Keratinocyte (primary cell): ENCODE results near the gene VKORC1. TPM values are rescaled to one million over a fixed set of nuclear protein-coding genes. Genes with fewer than 3 reads are reported as not detected.

Experiments used
- DNase-seq: peaks from one replicate; pipeline ENCODE4 v3.0.0-alpha.2; 2011; ENCODE audit warnings: low read depth, missing footprints, low spot score
- FAIRE-seq: peaks from 2 replicates; lab custom pipeline; 2011; peaks lifted over from hg19 to GRCh38; lab: Jason Lieb, UNC
- H2AFZ ChIP-seq: 2 replicates; pipeline ENCODE4 v1.6.0; 2012; ENCODE audit warnings: low read length, control low read depth, inconsistent platforms; ENCODE audit not compliant: control insufficient read depth
- H3K27ac ChIP-seq: 2 replicates; pipeline ENCODE4 v1.5.1; 2011; ENCODE audit warnings: low read length; ENCODE audit not compliant: control insufficient read depth, insufficient read depth
- H3K27me3 ChIP-seq: 3 replicates; pipeline ENCODE4 v1.6.0; 2011; ENCODE audit warnings: low read length; ENCODE audit not compliant: control insufficient read depth, insufficient read depth; ENCODE audit errors: extremely low read depth
- H3K36me3 ChIP-seq, 2 experiments: 2 replicates in 1 of 2; 3 replicates in 1 of 2; pipeline ENCODE4 v1.5.1; 2011; ENCODE audit warnings: low read length in 2 of 2, mild to moderate bottlenecking in 1 of 2; ENCODE audit not compliant: control insufficient read depth in 2 of 2, insufficient read depth in 2 of 2; ENCODE audit errors: extremely low read depth in 1 of 2
- H3K4me1 ChIP-seq: 3 replicates; pipeline ENCODE4 v1.5.1; 2011; ENCODE audit warnings: low read length; ENCODE audit not compliant: control insufficient read depth, insufficient read depth; ENCODE audit errors: extremely low read depth
- H3K4me2 ChIP-seq: 3 replicates; pipeline ENCODE4 v1.6.0; 2011; ENCODE audit warnings: low read depth, low read length; ENCODE audit not compliant: control insufficient read depth, insufficient read depth; ENCODE audit errors: extremely low read depth
- H3K4me3 ChIP-seq, 3 experiments: fragments of 200-600 bp in 1 of 3; sonication (generic) in 1 of 3; 2 replicates in 2 of 3; 3 replicates in 1 of 3; pipeline ENCODE4 v1.5.1; 2011 to 2016; ENCODE audit warnings: low read length in 3 of 3, mild to moderate bottlenecking in 3 of 3, control low read depth in 2 of 3, inconsistent platforms in 1 of 3, low read depth in 1 of 3, mixed read lengths in 1 of 3, mixed run types in 1 of 3, moderate library complexity in 1 of 3; ENCODE audit not compliant: control insufficient read depth in 2 of 3, insufficient read depth in 2 of 3; ENCODE audit errors: extremely low read depth in 1 of 3
- H3K79me2 ChIP-seq: 2 replicates; pipeline ENCODE4 v1.6.0; 2012; ENCODE audit warnings: low read length; ENCODE audit not compliant: control insufficient read depth, insufficient read depth
- H3K9ac ChIP-seq: 3 replicates; pipeline ENCODE4 v1.6.0; 2011; ENCODE audit warnings: low read length; ENCODE audit not compliant: control insufficient read depth, insufficient read depth; ENCODE audit errors: extremely low read depth
- H3K9me1 ChIP-seq: 3 replicates; pipeline ENCODE4 v1.6.0; 2011; ENCODE audit warnings: low read length; ENCODE audit not compliant: control insufficient read depth, insufficient read depth; ENCODE audit errors: extremely low read depth
- H3K9me3 ChIP-seq: 2 replicates; pipeline ENCODE4 v1.5.1; 2012; ENCODE audit warnings: low read depth, low read length; ENCODE audit not compliant: control insufficient read depth
- H4K20me1 ChIP-seq: 3 replicates; pipeline ENCODE4 v1.6.0; 2011; ENCODE audit warnings: low read length; ENCODE audit not compliant: control insufficient read depth, insufficient read depth; ENCODE audit errors: extremely low read depth
- EZH2 ChIP-seq: IDR thresholded peaks from one replicate; pipeline ENCODE4 v1.6.1; 2012; ENCODE audit warnings: inconsistent platforms, mild to moderate bottlenecking, low read length, moderate library complexity
- dilution Hi-C: fragments of 300-500 bp; cut with MboI; formaldehyde crosslinking; loops from one replicate; pipeline ENCODE4 v1.7.0; 2020; ENCODE audit warnings: low sequenced_read_pairs; ENCODE audit not compliant: extremely low pct_ligation_motif_present
- polyA plus RNA-seq, 5 experiments: library from polyadenylated mRNA; depleted of rRNA in 3 of 5; stranded (reverse) in 3 of 5; stranded (forward) in 1 of 5; unstranded in 1 of 5; fragments of >200 nt; gene quantifications; 1 replicate in 1 of 5; 2 replicates in 3 of 5; 3 replicates in 1 of 5; pipeline versions ENCODE4 v1.2.1 to v1.2.3, GENCODE V29; 2011 to 2012; ENCODE audit warnings: missing spikeins in 2 of 5, low read depth in 1 of 5, low replicate concordance in 1 of 5
- TF ChIP-seq, protein P1 (sequence below), 3 experiments: IDR thresholded peaks in 1 of 3; conservative IDR thresholded peaks in 1 of 3; optimal IDR thresholded peaks in 1 of 3; 2 replicates in 2 of 3; 3 replicates in 1 of 3; pipeline versions ENCODE3 to v1.5.1; 2011; ENCODE audit warnings: low read length in 3 of 3, mild to moderate bottlenecking in 3 of 3, moderate library complexity in 2 of 3, control low read depth in 1 of 3, inconsistent platforms in 1 of 3; ENCODE audit not compliant: insufficient read depth in 2 of 3; ENCODE audit errors: extremely low read depth in 1 of 3

VKORC1 gene
- polyA plus RNA-seq, 1 donor (not counting 4 experiments of a cell fraction or from before 2014, with no cell fraction given) = 73.6 TPM

GRCh38 chr16:31055613-31056012 lies 39.0 kb downstream of the VKORC1 start:
- H3K9ac ChIP-seq = no peak overlapping the region
- no peak overlapping the region for H3K27ac ChIP-seq
- H3K9me3 ChIP-seq = no peaks in the 10 kb centered on the region
- dilution Hi-C loops = no loop called here
- no peaks in the 10 kb centered on the region for H4K20me1 ChIP-seq
- no peak overlapping the region for H3K4me3 ChIP-seq
- H3K4me1 ChIP-seq = peaks cover 13% of the 10 kb centered on the region
- TF ChIP-seq, protein P1, sequence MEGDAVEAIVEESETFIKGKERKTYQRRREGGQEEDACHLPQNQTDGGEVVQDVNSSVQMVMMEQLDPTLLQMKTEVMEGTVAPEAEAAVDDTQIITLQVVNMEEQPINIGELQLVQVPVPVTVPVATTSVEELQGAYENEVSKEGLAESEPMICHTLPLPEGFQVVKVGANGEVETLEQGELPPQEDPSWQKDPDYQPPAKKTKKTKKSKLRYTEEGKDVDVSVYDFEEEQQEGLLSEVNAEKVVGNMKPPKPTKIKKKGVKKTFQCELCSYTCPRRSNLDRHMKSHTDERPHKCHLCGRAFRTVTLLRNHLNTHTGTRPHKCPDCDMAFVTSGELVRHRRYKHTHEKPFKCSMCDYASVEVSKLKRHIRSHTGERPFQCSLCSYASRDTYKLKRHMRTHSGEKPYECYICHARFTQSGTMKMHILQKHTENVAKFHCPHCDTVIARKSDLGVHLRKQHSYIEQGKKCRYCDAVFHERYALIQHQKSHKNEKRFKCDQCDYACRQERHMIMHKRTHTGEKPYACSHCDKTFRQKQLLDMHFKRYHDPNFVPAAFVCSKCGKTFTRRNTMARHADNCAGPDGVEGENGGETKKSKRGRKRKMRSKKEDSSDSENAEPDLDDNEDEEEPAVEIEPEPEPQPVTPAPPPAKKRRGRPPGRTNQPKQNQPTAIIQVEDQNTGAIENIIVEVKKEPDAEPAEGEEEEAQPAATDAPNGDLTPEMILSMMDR (optimal IDR thresholded peaks at IDR 0.05 in 1 of 3, IDR thresholded peaks at IDR 0.05 in 1 of 3, conservative IDR thresholded peaks at IDR 0.05 in 1 of 3; ENCODE audit: extremely low read depth in 1 of 3, insufficient read depth in 2 of 3, low read length in 3 of 3) = no peak
- no peak for TF ChIP-seq EZH2
- no peak overlapping the region for H2AFZ ChIP-seq
- no peak for FAIRE-seq
- no peak overlapping the region for H3K4me2 ChIP-seq
- no peaks in the 10 kb centered on the region for H3K27me3 ChIP-seq
- no peak for DNase-seq
- H3K9me1 ChIP-seq = no peaks in the 10 kb centered on the region
- peaks cover 4 to 5% of the 10 kb centered on the region in 2 experiments for H3K36me3 ChIP-seq
- no peaks in the 10 kb centered on the region for H3K79me2 ChIP-seq

DNA sequence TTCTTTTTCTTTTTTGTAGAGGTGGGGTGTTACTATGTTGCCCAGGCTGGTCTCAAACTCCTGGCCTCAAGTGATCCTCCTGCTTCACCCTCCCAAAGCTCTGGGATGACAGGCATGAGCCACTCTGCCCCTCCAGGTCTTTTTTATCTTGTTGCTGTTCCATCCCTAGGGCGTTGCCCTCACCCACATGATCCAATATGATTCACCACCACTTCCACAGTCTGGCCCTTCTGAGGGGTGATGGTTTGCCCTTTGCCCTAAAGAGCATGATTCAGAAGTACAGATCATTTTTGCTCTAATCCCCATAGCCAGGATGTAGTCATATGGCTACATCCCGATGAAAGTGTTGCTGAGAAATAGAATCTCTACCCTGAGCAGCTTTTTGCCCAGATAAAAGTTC lies 42.5 kb downstream of the VKORC1 start:
- dilution Hi-C loops = no loop called here
- DNase-seq = peak; percentile 73
- peak; percentile 94 for FAIRE-seq

More for the DNA sequence above, 42.5 kb downstream of the VKORC1 start:
- peak overlapping the region; percentile 58 for H3K4me2 ChIP-seq
- H3K9ac ChIP-seq = no peak overlapping the region
- H3K4me1 ChIP-seq = peaks cover 13% of the 10 kb centered on the region
- no peaks in the 10 kb centered on the region for H3K79me2 ChIP-seq
- no peaks in the 10 kb centered on the region for H3K36me3 ChIP-seq
- peak overlapping the region; percentile 17 for H2AFZ ChIP-seq
- peak overlapping the region; percentile 59 for H3K27ac ChIP-seq
- TF ChIP-seq EZH2 = no peak
- TF ChIP-seq, protein P1 (optimal IDR thresholded peaks at IDR 0.05 in 1 of 3, IDR thresholded peaks at IDR 0.05 in 1 of 3, conservative IDR thresholded peaks at IDR 0.05 in 1 of 3; ENCODE audit: extremely low read depth in 1 of 3, insufficient read depth in 2 of 3, low read length in 3 of 3) = no peak
- no peaks in the 10 kb centered on the region for H3K9me1 ChIP-seq
- no peaks in the 10 kb centered on the region for H4K20me1 ChIP-seq
- H3K9me3 ChIP-seq = no peaks in the 10 kb centered on the region
- no peaks in the 10 kb centered on the region for H3K27me3 ChIP-seq
- H3K4me3 ChIP-seq = no peak overlapping the region
